GM23248 (cell line): Measurements from ENCODE around the gene ZNF385D. TPM values are rescaled to one million over a fixed set of nuclear protein-coding genes. Genes with fewer than 3 reads are reported as not detected.

Experiments used
- DNase-seq: peaks from one replicate; pipeline ENCODE4 v3.0.0-alpha.2; 2015
- H2AFZ ChIP-seq: fragments of 200-600 bp; sonication (generic); 2 replicates; pipeline ENCODE4 v1.6.1; 2016; ENCODE audit warnings: antibody characterized with exemption
- H3F3A ChIP-seq: fragments of 200-600 bp; sonication (generic); 2 replicates; pipeline ENCODE4 v1.6.1; 2016; ENCODE audit warnings: mild to moderate bottlenecking, antibody characterized with exemption, mixed run types; ENCODE audit not compliant: insufficient read depth
- H3K27ac ChIP-seq: fragments of 200-600 bp; sonication (generic); 2 replicates; pipeline ENCODE4 v1.5.1; 2016; ENCODE audit warnings: mild to moderate bottlenecking
- H3K27me3 ChIP-seq: fragments of 200-600 bp; sonication (generic); replicated peaks from 2 replicates; pipeline ENCODE4 v1.6.1; 2016; ENCODE audit warnings: mild to moderate bottlenecking; ENCODE audit not compliant: insufficient read depth
- H3K36me3 ChIP-seq: fragments of 200-600 bp; sonication (generic); 2 replicates; pipeline ENCODE4 v1.6.1; 2016; ENCODE audit warnings: low read depth, mild to moderate bottlenecking
- H3K4me1 ChIP-seq: fragments of 200-600 bp; sonication (generic); 2 replicates; pipeline ENCODE4 v1.6.1; 2016; ENCODE audit warnings: mild to moderate bottlenecking; ENCODE audit not compliant: insufficient read depth
- H3K4me2 ChIP-seq: fragments of 200-600 bp; sonication (generic); one replicate; pipeline ENCODE4 v1.6.1; 2016; ENCODE audit warnings: mild to moderate bottlenecking; ENCODE audit not compliant: unreplicated experiment
- H3K4me3 ChIP-seq: fragments of 200-600 bp; sonication (generic); 2 replicates; pipeline ENCODE4 v1.5.1; 2016; ENCODE audit warnings: mild to moderate bottlenecking
- H3K79me2 ChIP-seq: fragments of 200-600 bp; sonication (generic); 2 replicates; pipeline ENCODE4 v1.6.1; 2016; ENCODE audit warnings: mild to moderate bottlenecking; ENCODE audit not compliant: insufficient read depth
- H3K9ac ChIP-seq: fragments of 200-600 bp; sonication (generic); 2 replicates; pipeline ENCODE4 v1.6.1; 2016; ENCODE audit warnings: mild to moderate bottlenecking
- H3K9me2 ChIP-seq: fragments of 200-600 bp; sonication (generic); 2 replicates; pipeline ENCODE4 v1.6.1; 2016; ENCODE audit warnings: mixed run types, mild to moderate bottlenecking, moderate library complexity; ENCODE audit not compliant: insufficient read depth
- H3K9me3 ChIP-seq: fragments of 200-600 bp; sonication (generic); one replicate; pipeline ENCODE4 v1.6.1; 2017; ENCODE audit warnings: low read depth
- H4K20me1 ChIP-seq: fragments of 200-600 bp; sonication (generic); 2 replicates; pipeline ENCODE4 v1.6.0; 2016; ENCODE audit not compliant: insufficient read depth
- EZH2 ChIP-seq: fragments of 200-600 bp; sonication (generic); IDR thresholded peaks from 2 replicates; pipeline ENCODE4 v1.6.1; 2018; ENCODE audit warnings: antibody characterized with exemption, mild to moderate bottlenecking; ENCODE audit not compliant: insufficient read depth, poor library complexity, severe bottlenecking
- EZH2phosphoT487 ChIP-seq: fragments of 200-600 bp; sonication (generic); IDR thresholded peaks from 2 replicates; pipeline ENCODE4 v1.6.1; 2018; ENCODE audit warnings: antibody characterized with exemption, moderate library complexity, mild to moderate bottlenecking, low read depth; ENCODE audit not compliant: insufficient read depth
- WGBS, 2 experiments: methylation state at CpG; one replicate each; pipeline ENCODE4 v1.1.6; 2015 to 2017; ENCODE audit warnings: low lambda C conversion rate in 2 of 2, low coverage in 1 of 2; ENCODE audit errors: missing lambda C conversion rate in 2 of 2; 5-methylcytosine and 5-hydroxymethylcytosine counted together
- in situ Hi-C: fragments of 300-500 bp; cut with MboI; formaldehyde crosslinking; loops from 2 replicates; pipeline ENCODE4 v1.15.0; 2020
- polyA plus RNA-seq: library from polyadenylated mRNA; unstranded; fragments of >200 nt; fragmentation: Nextera tagmentation; extraction: Ambion mirVana; gene quantifications from 2 replicates; pipeline ENCODE4 v1.2.1, GENCODE V29; 2016
- total RNA-seq: library from RNA; depleted of rRNA; stranded (reverse); fragments of >200 nt; shearing (Covaris generic); gene quantifications from 2 replicates; pipeline ENCODE4 v1.2.3, GENCODE V29; 2014

ZNF385D gene
- total and polyA plus RNA-seq, 2 experiments from 2014 or later: 0.97 to 13.8 TPM

DNA sequence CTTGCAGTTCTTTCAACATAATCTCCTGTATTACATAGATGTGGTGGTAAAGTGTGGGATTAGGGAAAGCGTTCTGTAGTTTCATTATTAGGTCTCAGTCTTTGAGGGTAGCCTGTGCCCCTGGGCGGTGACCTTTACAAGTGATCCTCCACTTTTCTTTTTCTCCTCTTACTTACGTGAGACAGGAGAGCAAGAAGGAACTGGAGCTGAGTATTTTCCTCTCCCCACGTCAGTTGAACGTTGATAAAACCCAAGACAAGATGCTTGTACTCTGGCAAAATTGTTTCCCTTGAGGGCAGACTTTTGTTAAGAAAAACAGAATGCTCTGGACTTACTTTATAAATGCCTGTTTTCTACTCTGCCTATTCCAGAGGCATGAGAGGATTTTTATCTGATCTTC is 378.7 kb downstream of the ZNF385D start:
- H2AFZ ChIP-seq: no peak overlapping the region
- no peak for DNase-seq
- H3K4me2 ChIP-seq: no peak overlapping the region
- no peaks in the 10 kb centered on the region for H3K4me1 ChIP-seq
- no peaks in the 10 kb centered on the region for H4K20me1 ChIP-seq
- H3K9me3 ChIP-seq: no peaks in the 10 kb centered on the region
- WGBS, 2 experiments: 78 to 79% methylated on average over 5 of the region's 5 CpGs
- H3K9ac ChIP-seq: no peak overlapping the region
- no peaks in the 10 kb centered on the region for H3K79me2 ChIP-seq
- no peak overlapping the region for H3K27ac ChIP-seq
- H3K9me2 ChIP-seq: 0 out of 2 replicates have a peak, but pooled peaks cover 3% of the 10 kb centered on the region
- H3F3A ChIP-seq: no peaks in the 10 kb centered on the region
- H3K36me3 ChIP-seq: no peaks in the 10 kb centered on the region
- in situ Hi-C loops: no loop called here
- no peaks in the 10 kb centered on the region for H3K27me3 ChIP-seq
- no peak overlapping the region for H3K4me3 ChIP-seq
- TF ChIP-seq EZH2 (no peak), EZH2phosphoT487 (no peak)
